NCI-H524 (cell line): ENCODE measurements around the gene RAB30.

Source experiments
- DNase-seq, 2 experiments: peaks; one replicate each; lab custom pipeline; 2025; lab: John Stamatoyannopoulos, UW

Gene RAB30

GRCh38 chr11:83039566-83039965, 32.1 kb downstream of the RAB30 start:
- DNase-seq = no peak

- no peak for DNase-seq
These were observed 33.8 kb downstream of the RAB30 start for GRCh38 chr11:83037877-83038276.

- DNase-seq = no peak
These were observed 35.0 kb downstream of the RAB30 start for GRCh38 chr11:83036701-83037100.

GRCh38 chr11:83035070-83035854, 36.4 kb downstream of the RAB30 start:
- peak in 1 of 2 experiments; percentile 44 for DNase-seq

DNA sequence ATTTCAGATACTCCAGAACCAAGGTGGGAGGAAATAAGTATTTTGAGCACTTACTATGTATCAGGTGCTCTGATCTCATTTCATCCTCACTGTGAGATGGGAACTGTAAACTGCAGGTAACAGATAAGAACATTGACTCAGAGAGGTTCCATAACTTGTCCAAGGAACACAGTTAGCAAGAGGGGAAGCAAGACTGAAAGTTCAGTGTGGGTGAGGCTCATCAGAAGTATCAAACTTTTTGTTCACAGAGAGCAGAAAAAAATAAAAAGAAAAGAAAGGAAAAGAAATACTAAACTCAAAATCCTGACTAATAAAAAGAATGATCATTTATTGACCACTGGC, 37.1 kb downstream of the RAB30 start:
- no peak for DNase-seq

DNA sequence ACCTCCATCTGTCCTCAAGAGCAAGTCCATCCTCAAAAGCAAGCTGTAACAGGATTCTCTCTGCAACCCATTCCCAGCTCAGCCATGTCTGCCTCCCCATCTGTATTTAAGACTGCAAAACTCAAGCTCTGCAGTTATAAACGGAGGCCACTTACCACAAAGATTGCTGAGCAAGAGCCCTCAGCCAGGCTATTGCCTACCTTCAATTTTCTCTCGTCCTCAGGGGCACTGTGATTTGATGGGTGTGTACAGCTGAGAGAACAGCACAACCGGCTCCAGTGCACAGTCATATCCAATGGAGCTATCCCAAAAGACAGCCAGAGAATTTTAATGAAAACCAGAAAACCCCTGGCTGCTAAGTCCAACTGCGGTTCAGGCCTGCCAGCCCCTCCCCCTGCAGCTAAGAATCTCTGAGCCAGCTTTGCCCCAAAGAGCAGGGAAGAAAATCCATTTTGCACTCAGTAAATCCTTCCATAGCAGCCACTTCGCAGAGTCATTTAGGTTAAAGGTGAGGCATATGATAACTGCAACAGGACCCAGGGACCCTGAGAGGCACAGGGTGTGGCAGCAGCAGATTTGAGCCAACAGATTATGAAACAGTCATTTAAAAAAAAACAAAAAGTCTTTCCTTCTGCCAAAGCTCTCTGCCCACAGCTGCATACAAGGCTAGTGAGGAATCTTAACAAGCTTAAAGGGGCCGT, 37.6 kb downstream of the RAB30 start:
- DNase-seq = peak; percentile 88 to 94

- DNase-seq = peak; percentile 80 to 92
These were observed 38.3 kb downstream of the RAB30 start for GRCh38 chr11:83033371-83033770.

- DNase-seq = no peak
These were observed 40.6 kb downstream of the RAB30 start for GRCh38 chr11:83031127-83031526.

- no peak for DNase-seq
These were observed 43.9 kb downstream of the RAB30 start for GRCh38 chr11:83027794-83028193.

DNA sequence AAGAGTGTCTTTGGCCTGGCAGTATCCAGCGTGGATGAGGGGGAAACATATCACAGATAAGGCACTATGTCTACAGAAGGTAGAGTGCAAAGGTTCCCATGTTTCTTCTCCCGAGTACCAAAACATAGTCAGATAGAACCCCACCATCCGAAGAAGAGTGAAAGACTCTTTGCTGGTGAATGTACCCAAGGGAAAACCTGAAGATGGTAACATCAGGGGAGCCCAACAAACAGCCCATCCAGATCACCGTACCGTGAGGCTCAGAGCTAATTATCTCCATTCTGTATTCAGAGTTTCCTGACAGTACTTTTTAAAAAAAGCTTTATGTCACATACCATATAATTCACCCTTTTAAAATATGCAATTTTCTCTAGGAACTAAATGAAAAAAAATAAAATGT, 44.4 kb downstream of the RAB30 start:
- DNase-seq = no peak

DNA sequence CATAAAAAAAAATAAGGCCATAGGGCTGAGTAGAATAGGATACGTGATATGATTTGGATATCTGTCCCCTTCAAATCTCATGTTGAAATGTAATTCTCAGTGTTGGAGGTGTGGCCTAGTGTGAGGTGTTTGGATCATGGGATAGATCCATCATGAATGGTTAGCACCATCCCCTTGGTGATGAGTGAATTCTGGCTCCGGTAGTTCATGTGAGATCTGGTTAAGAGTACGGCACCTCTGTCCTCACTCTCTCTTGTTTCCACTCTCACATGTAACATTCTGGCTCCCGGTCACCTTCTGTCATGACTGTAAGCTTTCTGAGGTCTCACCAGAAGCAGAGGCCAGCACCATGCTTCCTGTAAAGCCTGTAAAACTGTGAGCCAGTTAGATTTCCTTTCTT, 45.5 kb downstream of the RAB30 start:
- DNase-seq = no peak

GRCh38 chr11:83025267-83025704, 46.4 kb downstream of the RAB30 start:
- no peak for DNase-seq

GRCh38 chr11:83024270-83024854, 47.3 kb downstream of the RAB30 start:
- no peak for DNase-seq

DNA sequence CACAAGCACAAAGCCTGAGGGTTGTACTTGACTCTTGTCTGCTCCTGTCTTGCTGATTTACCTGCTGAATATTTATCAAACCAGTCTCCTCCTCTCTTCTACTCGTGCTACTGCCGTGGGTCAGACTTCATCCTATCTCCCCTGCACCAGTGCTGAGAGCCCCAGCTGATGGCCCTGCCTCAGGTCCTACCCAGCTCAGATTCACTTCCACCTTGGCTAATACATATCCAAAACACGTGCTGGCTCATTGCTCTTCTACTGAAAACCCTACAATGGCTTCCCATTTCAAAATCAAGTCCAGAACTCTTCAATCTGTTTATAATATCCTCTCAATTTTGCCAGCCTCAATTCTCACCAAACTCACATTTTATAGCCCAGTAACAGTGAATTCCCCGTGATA, 48.3 kb downstream of the RAB30 start:
- DNase-seq = no peak

DNA sequence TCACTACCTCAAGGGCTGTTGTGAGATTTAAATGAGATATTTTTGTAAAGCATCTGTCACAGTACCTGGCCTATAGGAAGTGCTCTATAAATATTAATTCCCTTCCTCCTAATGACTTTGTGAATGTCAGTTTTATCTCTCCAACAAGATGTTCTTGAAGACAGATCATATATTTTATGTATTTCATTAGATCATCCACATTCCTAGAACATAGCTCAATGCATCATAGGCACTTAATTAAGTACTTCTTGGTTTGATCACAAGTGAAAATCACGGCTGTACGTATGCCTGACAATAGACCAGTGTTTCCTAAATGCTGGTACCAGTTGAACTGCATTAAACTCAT, 49.9 kb downstream of the RAB30 start:
- no peak for DNase-seq

DNA sequence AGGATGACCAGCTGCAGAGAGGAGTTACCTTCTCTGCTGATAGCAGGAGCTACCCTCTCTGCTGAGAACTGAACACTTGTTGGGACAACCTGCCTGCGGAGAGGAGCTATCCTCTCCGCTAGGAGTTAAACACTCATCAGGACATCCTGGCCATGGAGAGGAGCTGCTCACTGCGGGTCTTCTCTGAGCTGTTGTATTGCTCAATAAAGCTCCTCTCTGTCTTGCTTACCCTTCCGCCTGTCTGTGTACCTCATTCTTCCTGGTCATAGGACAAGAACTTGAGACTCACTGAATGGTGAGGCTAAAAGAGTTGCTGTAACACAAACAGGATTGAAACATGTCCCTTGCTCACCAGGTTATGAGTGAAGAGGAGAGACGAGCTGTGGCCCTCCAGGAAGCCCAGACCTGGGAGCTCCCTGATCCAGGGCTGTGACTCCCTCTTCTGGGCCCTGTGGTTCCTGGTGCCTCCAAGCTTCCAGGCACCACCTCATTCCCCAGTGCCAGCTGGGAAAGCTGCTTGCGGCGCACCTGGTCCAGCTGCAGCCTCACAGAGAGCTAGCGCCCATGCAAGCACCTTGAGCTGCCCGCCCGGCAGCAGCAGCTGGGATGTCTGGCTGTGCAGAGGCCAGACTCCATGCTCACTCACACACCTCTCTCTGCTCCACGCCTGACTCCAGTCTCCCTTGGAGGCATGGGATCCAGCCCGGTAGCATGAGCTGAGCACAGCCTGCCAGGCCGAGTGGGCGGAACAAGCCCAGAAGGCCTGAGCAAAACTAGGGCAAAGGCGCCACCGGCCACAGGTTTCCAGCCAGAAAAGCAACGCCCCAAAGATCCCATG, 50.5 kb downstream of the RAB30 start:
- no peak for DNase-seq

DNA sequence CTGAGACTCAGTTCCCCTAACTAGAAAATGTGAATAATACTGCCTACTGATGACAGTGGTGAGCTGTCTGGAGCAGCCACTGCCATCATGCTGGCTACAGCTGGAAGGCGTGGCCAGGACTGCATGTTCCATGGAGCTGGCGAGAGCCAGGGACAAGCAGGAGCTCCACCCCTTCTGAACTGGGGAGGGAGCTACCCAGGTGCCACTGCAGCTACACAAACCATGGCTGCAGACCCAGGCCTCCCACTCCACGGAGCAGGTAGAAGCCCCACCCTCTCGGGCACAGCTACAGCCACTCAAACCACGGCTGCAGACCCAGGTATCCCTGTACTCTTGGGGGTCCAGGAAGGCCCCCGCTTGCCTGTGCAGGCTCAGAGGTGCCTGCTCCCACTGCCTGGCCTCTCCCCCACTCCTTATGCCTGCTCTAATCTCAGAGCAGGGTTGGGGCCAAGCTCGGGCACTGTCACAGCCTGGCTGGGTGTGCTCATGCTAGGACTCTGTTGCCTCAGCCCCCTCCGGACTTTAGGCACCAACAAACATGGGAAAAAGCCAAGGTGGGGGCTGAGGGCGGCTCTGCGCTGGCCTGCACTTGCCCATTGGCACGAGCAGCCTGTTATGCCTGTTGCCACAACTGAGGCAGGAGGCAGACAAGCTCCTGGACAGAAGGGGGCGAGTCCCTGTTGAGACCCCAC, 51.7 kb downstream of the RAB30 start:
- no peak for DNase-seq

GRCh38 chr11:83014951-83015350, 56.7 kb downstream of the RAB30 start:
- DNase-seq = no peak

GRCh38 chr11:83012168-83013067, 59.3 kb downstream of the RAB30 start:
- no peak for DNase-seq

GRCh38 chr11:83011333-83012167, 60.1 kb downstream of the RAB30 start:
- no peak for DNase-seq
